RKO (cell line): ENCODE data around the gene SIAH2.

Experiments used
- DNase-seq: peaks from one replicate; pipeline ENCODE4 v3.0.0-alpha.2; 2016; ENCODE audit warnings: low spot score

Gene SIAH2

GRCh38 chr3:150747886-150748683, 14.9 kb downstream of the SIAH2 start:
- no peak for DNase-seq

GRCh38 chr3:150746791-150747590, 16.0 kb downstream of the SIAH2 start:
- DNase-seq: no peak

GRCh38 chr3:150745832-150746231, 17.1 kb downstream of the SIAH2 start:
- DNase-seq: no peak

- DNase-seq: no peak
Observed at GRCh38 chr3:150744919-150745211, 18.1 kb downstream of the SIAH2 start.

GRCh38 chr3:150744041-150744918, 18.7 kb downstream of the SIAH2 start:
- DNase-seq: no peak

- no peak for DNase-seq
Observed at GRCh38 chr3:150743508-150743907, 19.5 kb downstream of the SIAH2 start.

- no peak for DNase-seq
Observed at GRCh38 chr3:150742679-150743078, 20.3 kb downstream of the SIAH2 start.

- DNase-seq: no peak
Observed at GRCh38 chr3:150742141-150742523, 20.8 kb downstream of the SIAH2 start.

GRCh38 chr3:150741497-150742140, 21.4 kb downstream of the SIAH2 start:
- no peak for DNase-seq

- DNase-seq: no peak
Observed at GRCh38 chr3:150740733-150741496, 22.1 kb downstream of the SIAH2 start.

- no peak for DNase-seq
Observed at GRCh38 chr3:150739877-150740645, 22.9 kb downstream of the SIAH2 start.

GRCh38 chr3:150739200-150739863, 23.6 kb downstream of the SIAH2 start:
- no peak for DNase-seq

GRCh38 chr3:150738688-150739087, 24.3 kb downstream of the SIAH2 start:
- no peak for DNase-seq

- no peak for DNase-seq
Observed at GRCh38 chr3:150737874-150738679, 24.9 kb downstream of the SIAH2 start.

GRCh38 chr3:150736903-150737832, 25.8 kb downstream of the SIAH2 start:
- no peak for DNase-seq

GRCh38 chr3:150736316-150736719, 26.7 kb downstream of the SIAH2 start:
- DNase-seq: no peak

GRCh38 chr3:150734795-150735119, 28.2 kb downstream of the SIAH2 start:
- DNase-seq: no peak
